ENCODE results near the gene CNGA2. TPM values are rescaled to one million over a fixed set of nuclear protein-coding genes. Genes with fewer than 3 reads are reported as not detected.

The CNGA2 gene
- total and polyA plus RNA-seq, 4 donors: not detected

- no peak overlapping the region for H3K4me3 ChIP-seq
- no peak overlapping the region for H3K9ac ChIP-seq (ENCODE audit: insufficient read depth in 1 of 2, low read length in 2 of 2)
- no peaks in the 10 kb centered on the region for H3K4me1 ChIP-seq (ENCODE audit: control insufficient read depth in 5 of 5, insufficient read depth in 5 of 5, low read length in 5 of 5)
- WGBS, 2 donors: 60 to 92% methylated on average over 3 to 5 of the region's 5 CpGs
- H3K27me3 ChIP-seq (ENCODE audit: control insufficient read depth in 3 of 3, insufficient read depth in 3 of 3, low read length in 2 of 3): no peaks in the 10 kb centered on the region
- no peak overlapping the region for H3K27ac ChIP-seq (ENCODE audit: low read depth in 1 of 2, low read length in 1 of 2)
- TF ChIP-seq, protein P1, sequence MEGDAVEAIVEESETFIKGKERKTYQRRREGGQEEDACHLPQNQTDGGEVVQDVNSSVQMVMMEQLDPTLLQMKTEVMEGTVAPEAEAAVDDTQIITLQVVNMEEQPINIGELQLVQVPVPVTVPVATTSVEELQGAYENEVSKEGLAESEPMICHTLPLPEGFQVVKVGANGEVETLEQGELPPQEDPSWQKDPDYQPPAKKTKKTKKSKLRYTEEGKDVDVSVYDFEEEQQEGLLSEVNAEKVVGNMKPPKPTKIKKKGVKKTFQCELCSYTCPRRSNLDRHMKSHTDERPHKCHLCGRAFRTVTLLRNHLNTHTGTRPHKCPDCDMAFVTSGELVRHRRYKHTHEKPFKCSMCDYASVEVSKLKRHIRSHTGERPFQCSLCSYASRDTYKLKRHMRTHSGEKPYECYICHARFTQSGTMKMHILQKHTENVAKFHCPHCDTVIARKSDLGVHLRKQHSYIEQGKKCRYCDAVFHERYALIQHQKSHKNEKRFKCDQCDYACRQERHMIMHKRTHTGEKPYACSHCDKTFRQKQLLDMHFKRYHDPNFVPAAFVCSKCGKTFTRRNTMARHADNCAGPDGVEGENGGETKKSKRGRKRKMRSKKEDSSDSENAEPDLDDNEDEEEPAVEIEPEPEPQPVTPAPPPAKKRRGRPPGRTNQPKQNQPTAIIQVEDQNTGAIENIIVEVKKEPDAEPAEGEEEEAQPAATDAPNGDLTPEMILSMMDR (IDR thresholded peaks at IDR 0.05; ENCODE audit: control extremely low read depth, extremely low read depth): no peak
- DNase-seq (no peak), ATAC-seq (ENCODE audit: insufficient read depth, low FRiP score) (no peak)
- H3K9me3 ChIP-seq (ENCODE audit: control insufficient read depth in 4 of 4, insufficient read depth in 3 of 4, low read length in 3 of 4): peaks cover 0 to 2% (median 0%) of the 10 kb centered on the region in 4 donors
- no peaks in the 10 kb centered on the region for H3K36me3 ChIP-seq (ENCODE audit: control insufficient read depth in 4 of 4, insufficient read depth in 4 of 4, low read length in 4 of 4)
Measured at GRCh38 chrX:151773434-151773833, 38.9 kb downstream of the CNGA2 start.

GRCh38 chrX:151774421-151774820, 39.9 kb downstream of the CNGA2 start:
- DNase-seq (no peak), ATAC-seq (ENCODE audit: insufficient read depth, low FRiP score) (no peak)
- Histone ChIP-seq H3K9ac (ENCODE audit: insufficient read depth in 1 of 2, low read length in 2 of 2) (no peak overlapping the region), H3K27me3 (ENCODE audit: control insufficient read depth in 3 of 3, insufficient read depth in 3 of 3, low read length in 2 of 3) (no peaks in the 10 kb centered on the region), H3K27ac (ENCODE audit: low read depth in 1 of 2, low read length in 1 of 2) (no peak overlapping the region), H3K4me3 (no peak overlapping the region), H3K36me3 (ENCODE audit: control insufficient read depth in 4 of 4, insufficient read depth in 4 of 4, low read length in 4 of 4) (no peaks in the 10 kb centered on the region), H3K4me1 (ENCODE audit: control insufficient read depth in 5 of 5, insufficient read depth in 5 of 5, low read length in 5 of 5) (no peaks in the 10 kb centered on the region), H3K9me3 (ENCODE audit: control insufficient read depth in 4 of 4, insufficient read depth in 3 of 4, low read length in 3 of 4) (peaks cover 0 to 2% (median under 1%) of the 10 kb centered on the region in 4 donors)
- 61 to 91% methylated on average over 3 of the region's 3 CpGs for WGBS, 2 donors
- TF ChIP-seq, protein P1 (IDR thresholded peaks at IDR 0.05; ENCODE audit: control extremely low read depth, extremely low read depth): no peak

- H3K9me3 ChIP-seq (ENCODE audit: control insufficient read depth in 4 of 4, insufficient read depth in 3 of 4, low read length in 3 of 4): peaks cover 0 to 2% (median under 1%) of the 10 kb centered on the region in 4 donors
- ATAC-seq (ENCODE audit: insufficient read depth, low FRiP score) (no peak), DNase-seq (peak in 1 of 3 donors; percentile 17)
- no peak overlapping the region for H3K9ac ChIP-seq (ENCODE audit: insufficient read depth in 1 of 2, low read length in 2 of 2)
- WGBS, 2 donors: 71 to 78% methylated on average over 13 of the region's 13 CpGs
- H3K4me3 ChIP-seq: no peak overlapping the region
- H3K27me3 ChIP-seq (ENCODE audit: control insufficient read depth in 3 of 3, insufficient read depth in 3 of 3, low read length in 2 of 3): no peaks in the 10 kb centered on the region
- no peak overlapping the region for H3K27ac ChIP-seq (ENCODE audit: low read depth in 1 of 2, low read length in 1 of 2)
- no peaks in the 10 kb centered on the region for H3K4me1 ChIP-seq (ENCODE audit: control insufficient read depth in 5 of 5, insufficient read depth in 5 of 5, low read length in 5 of 5)
- no peaks in the 10 kb centered on the region for H3K36me3 ChIP-seq (ENCODE audit: control insufficient read depth in 4 of 4, insufficient read depth in 4 of 4, low read length in 4 of 4)
- TF ChIP-seq, protein P1 (IDR thresholded peaks at IDR 0.05; ENCODE audit: control extremely low read depth, extremely low read depth): no peak
Measured at GRCh38 chrX:151776181-151776731, 41.7 kb downstream of the CNGA2 start.

DNA sequence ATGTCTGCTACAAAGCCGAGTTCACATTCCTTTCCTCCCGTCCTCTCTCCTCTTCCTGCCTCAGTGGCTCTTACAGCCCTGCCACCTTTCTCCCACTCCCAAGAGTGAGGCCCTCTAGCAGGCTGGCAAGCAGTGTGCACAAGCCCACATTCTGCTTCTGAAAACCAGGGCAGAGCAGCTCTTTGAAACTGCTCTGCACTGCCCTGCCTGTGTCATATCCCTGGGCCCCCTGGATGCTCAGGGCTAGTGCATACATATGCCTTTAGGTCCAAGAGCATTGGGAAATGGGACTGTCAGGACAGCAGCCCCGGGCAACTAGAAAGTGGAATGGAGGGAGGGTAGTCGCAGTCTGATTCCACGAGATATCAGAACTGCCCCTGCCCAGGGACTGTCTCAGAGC, 42.4 kb downstream of the CNGA2 start:
- TF ChIP-seq, protein P1 (IDR thresholded peaks at IDR 0.05; ENCODE audit: control extremely low read depth, extremely low read depth): no peak
- DNase-seq: no peak
- WGBS, 2 donors: 70 to 94% methylated on average over 5 of the region's 5 CpGs
- Histone ChIP-seq H3K36me3 (ENCODE audit: control insufficient read depth in 4 of 4, insufficient read depth in 4 of 4, low read length in 4 of 4) (no peaks in the 10 kb centered on the region), H3K4me1 (ENCODE audit: control insufficient read depth in 5 of 5, insufficient read depth in 5 of 5, low read length in 5 of 5) (no peaks in the 10 kb centered on the region), H3K4me3 (no peak overlapping the region), H3K9ac (ENCODE audit: insufficient read depth in 1 of 2, low read length in 2 of 2) (no peak overlapping the region), H3K27ac (ENCODE audit: low read depth in 1 of 2, low read length in 1 of 2) (no peak overlapping the region), H3K27me3 (ENCODE audit: control insufficient read depth in 3 of 3, insufficient read depth in 3 of 3, low read length in 2 of 3) (no peaks in the 10 kb centered on the region), H3K9me3 (ENCODE audit: control insufficient read depth in 4 of 4, insufficient read depth in 3 of 4, low read length in 3 of 4) (peaks cover 0 to 3% (median 1%) of the 10 kb centered on the region in 4 donors)
- ATAC-seq (ENCODE audit: insufficient read depth, low FRiP score): no peak

Data from lung (tissue), 12 donors.